Glutamatergic neuron (in vitro differentiated cells): ENCODE results near the gene KRTAP29-1. TPM values are rescaled to one million over a fixed set of nuclear protein-coding genes. Genes with fewer than 3 reads are reported as not detected.
A peak's percentile ranks its signal among the peaks of the same experiment; 100 is the strongest.

Experiments
- DNase-seq: peaks from one replicate; pipeline ENCODE4 v3.0.0; 2022
- H3K27ac Mint-ChIP-seq: one replicate; pipeline ENCODE4 v1.8.0; 2020; ENCODE audit warnings: mild to moderate bottlenecking, mixed read lengths, inconsistent platforms; ENCODE audit not compliant: unreplicated experiment
- H3K27me3 Mint-ChIP-seq: one replicate; pipeline ENCODE4 v1.8.0; 2020; ENCODE audit warnings: mild to moderate bottlenecking, moderate library complexity, mixed read lengths, inconsistent platforms; ENCODE audit not compliant: unreplicated experiment
- H3K36me3 Mint-ChIP-seq: one replicate; pipeline ENCODE4 v1.8.0; 2020; ENCODE audit warnings: mild to moderate bottlenecking, mixed read lengths, inconsistent platforms; ENCODE audit not compliant: unreplicated experiment
- H3K4me1 Mint-ChIP-seq: one replicate; pipeline ENCODE4 v1.8.0; 2020; ENCODE audit warnings: mild to moderate bottlenecking, low read depth, mixed read lengths, inconsistent platforms; ENCODE audit not compliant: unreplicated experiment
- H3K4me3 Mint-ChIP-seq: one replicate; pipeline ENCODE4 v1.8.0; 2020; ENCODE audit warnings: mild to moderate bottlenecking, mixed read lengths, inconsistent platforms; ENCODE audit not compliant: unreplicated experiment
- H3K9me3 Mint-ChIP-seq: one replicate; pipeline ENCODE4 v1.8.0; 2020; ENCODE audit warnings: mild to moderate bottlenecking, moderate library complexity, mixed read lengths, inconsistent platforms; ENCODE audit not compliant: unreplicated experiment
- CTCF ChIP-seq: fragments of 200-600 bp; sonication (generic); IDR thresholded peaks from one replicate; pipeline ENCODE4 v1.5.0; 2021; ENCODE audit not compliant: partially characterized antibody, unreplicated experiment
- total RNA-seq: library from RNA; stranded (reverse); fragmentation: NEBNext Ultra II Directional; extraction: Animal tissue kit (Norgen Biotek cat#: 25700); gene quantifications from one replicate; pipeline ENCODE4 v1.2.1, GENCODE V29; 2021; ENCODE audit not compliant: unreplicated experiment

Gene KRTAP29-1
- total RNA-seq, 1 donor from 2014 or later, result not detected

DNA sequence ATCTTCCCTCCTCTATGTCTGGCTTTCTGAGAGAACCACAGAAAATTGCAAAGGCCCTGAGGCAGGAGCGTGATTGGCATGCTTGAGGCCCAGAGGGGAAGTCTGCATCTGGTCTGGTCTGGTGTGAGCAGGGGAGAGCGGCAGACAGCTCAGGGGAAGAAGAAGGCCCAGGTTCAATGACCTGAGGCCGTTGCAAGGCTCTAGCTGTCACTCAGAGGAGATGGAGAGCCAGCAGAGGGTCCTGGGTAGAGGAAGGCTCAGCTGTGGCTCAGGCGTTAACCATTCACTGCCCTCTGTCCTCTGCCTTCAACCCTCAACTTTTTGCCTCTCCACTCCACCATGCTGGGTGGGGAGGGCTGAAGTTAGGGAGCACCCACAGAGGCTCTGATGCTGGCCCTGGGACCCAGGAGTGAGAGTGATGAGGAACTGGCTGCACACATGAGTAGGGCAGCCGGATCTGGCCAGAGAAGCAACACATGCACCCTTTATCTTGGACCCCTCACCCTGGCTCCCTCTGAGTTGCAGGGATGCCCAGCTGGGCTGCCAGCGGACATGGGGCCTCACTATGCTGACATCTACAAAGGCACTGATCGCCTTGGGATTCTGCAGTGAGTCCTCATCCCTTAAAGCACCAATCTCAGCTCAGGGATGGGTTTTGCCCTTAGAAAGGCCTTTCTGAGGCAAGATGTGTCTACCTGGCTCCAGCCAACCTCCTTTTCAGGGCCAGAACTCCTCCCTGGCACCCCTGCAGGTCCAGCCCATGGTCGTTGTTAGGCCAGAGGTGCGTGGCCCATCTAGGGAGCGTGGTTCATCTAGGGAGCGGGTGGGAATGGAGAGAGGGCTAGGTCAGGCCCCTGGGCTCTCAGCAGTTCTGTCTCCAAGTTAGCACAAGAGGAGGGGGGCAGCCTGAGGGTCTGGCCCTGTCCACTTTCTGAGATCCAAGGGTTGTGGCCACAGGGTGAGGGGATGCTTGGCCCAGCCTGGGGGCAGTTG is 20.5 kb upstream of the KRTAP29-1 start:
- Mint-ChIP-seq H3K9me3 (peaks cover 3% of the 10 kb centered on the region), H3K27ac (no peak overlapping the region), H3K4me1 (peaks cover 2% of the 10 kb centered on the region), H3K36me3 (peaks cover 9% of the 10 kb centered on the region), H3K27me3 (no peaks in the 10 kb centered on the region), H3K4me3 (no peak overlapping the region)
- no peak for TF ChIP-seq CTCF
- no peak for DNase-seq

DNA sequence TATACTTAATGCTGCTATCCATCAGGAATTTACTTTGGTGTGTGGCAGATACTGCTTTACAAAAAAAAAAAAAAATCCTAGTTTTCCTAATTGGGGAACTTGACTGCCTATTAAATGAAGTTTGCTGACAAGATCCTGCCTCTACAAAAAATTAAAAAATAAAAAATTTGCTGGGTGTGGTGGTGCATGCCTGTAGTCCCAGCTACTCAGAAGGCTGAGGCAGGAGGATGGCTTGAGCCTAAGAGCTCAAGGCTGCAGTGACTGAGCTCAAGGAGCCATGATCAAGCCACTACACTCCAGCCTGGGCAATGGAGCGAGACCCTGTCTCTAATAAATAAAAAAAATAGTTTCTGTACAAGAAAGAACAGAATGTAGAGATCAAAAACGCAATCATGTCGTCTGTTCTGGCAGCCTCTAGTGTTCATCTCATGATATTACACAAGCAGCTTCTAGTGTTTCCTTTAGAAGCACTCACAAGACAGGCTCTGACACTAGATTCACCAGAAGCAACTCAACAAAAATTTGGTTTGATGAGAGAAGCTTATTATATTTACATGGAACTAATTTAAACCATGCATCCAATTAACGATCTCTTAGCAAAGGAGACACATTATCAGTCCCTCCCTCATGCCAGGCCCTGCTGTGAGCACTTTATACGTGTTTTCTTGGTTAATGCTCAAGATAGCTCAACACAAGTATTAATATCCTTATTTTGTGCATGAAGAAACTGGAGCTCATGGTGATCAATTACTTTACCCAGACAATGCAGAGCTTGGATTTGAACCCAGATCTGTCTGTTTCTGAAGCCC is 19.6 kb upstream of the KRTAP29-1 start:
- Mint-ChIP-seq H3K36me3 (peaks cover 9% of the 10 kb centered on the region), H3K4me1 (peaks cover 2% of the 10 kb centered on the region), H3K27me3 (no peaks in the 10 kb centered on the region), H3K4me3 (no peak overlapping the region), H3K9me3 (peaks cover 3% of the 10 kb centered on the region), H3K27ac (no peak overlapping the region)
- TF ChIP-seq CTCF, result peak; percentile 91
- DNase-seq, result no peak

DNA sequence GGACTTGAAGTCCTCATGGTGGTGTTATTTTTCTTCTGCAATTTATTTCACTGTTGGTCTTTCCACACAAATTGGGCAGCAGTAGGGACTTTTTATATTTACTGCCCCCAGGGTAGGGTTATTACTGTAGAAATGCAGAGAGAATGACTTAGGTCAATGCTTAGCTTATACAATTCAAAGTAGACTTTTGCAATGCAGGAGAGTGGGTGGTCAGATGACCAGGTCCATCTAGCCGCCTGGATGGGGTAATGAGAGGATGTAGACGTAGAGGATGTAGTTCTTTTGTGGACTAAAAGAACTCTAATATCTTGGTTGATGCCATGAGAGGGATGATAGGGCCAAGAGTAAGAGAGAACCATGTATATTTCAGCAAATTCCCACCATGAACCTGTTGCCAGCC is 15.6 kb upstream of the KRTAP29-1 start:
- H3K27me3 Mint-ChIP-seq, result peaks cover 1% of the 10 kb centered on the region
- peaks cover 9% of the 10 kb centered on the region for H3K36me3 Mint-ChIP-seq
- H3K4me1 Mint-ChIP-seq, result peaks cover 2% of the 10 kb centered on the region
- no peak overlapping the region for H3K4me3 Mint-ChIP-seq
- TF ChIP-seq CTCF, result no peak
- H3K9me3 Mint-ChIP-seq, result peaks cover 1% of the 10 kb centered on the region
- no peak for DNase-seq
- H3K27ac Mint-ChIP-seq, result no peak overlapping the region

- TF ChIP-seq CTCF, result no peak
- H3K4me3 Mint-ChIP-seq, result no peak overlapping the region
- H3K4me1 Mint-ChIP-seq, result no peaks in the 10 kb centered on the region
- no peak overlapping the region for H3K27ac Mint-ChIP-seq
- H3K27me3 Mint-ChIP-seq, result peaks cover 1% of the 10 kb centered on the region
- H3K36me3 Mint-ChIP-seq, result peaks cover 9% of the 10 kb centered on the region
- peaks cover 3% of the 10 kb centered on the region for H3K9me3 Mint-ChIP-seq
- DNase-seq, result no peak
Measured at GRCh38 chr17:41315814-41316445, 13.3 kb upstream of the KRTAP29-1 start.
